ENCODE measurements around the gene GMIP. TPM values are rescaled to one million over a fixed set of nuclear protein-coding genes. Genes with fewer than 3 reads are reported as not detected.

GMIP gene
- total RNA-seq, 1 experiment from 2014 or later: 18.1 TPM

DNA sequence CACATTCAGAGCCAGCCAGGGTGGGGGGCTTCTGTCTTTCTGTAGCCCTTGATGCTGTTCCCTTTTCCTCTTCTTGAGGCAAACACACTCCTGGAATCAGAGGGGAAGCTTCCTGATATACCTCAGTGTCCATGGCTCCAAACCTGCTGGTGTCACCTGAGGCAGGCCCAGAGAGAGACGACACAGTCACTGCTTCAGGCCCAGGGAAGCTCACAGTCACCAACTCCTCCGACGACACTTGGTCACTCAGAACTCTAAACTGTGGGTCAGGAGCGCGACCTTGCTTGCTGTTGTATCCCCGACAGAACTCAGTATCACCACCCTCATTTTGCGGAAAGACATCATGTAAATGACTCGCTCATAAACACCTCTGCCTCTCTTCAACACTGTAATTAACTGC lies 18.9 kb upstream of the GMIP start:
- intact Hi-C loops (cut with micrococcal nuclease; ENCODE audit: unreplicated experiment) (loop anchor here (10.0 kb wide), 1 partner anchor 72 kb away; the partner anchor contains the start of gene ZNF14), in situ Hi-C loops (cut with HindIII; ENCODE audit: low pct_unique_long_range_greater_than_20kb, low sequenced_read_pairs) (no loop called here)
- DNase-seq (ENCODE audit: low read depth, low spot score) (no peak), ATAC-seq (no peak)
- Histone ChIP-seq H3K36me3 (ENCODE audit: control insufficient read depth, insufficient read depth, low read length) (peaks cover 5% of the 10 kb centered on the region; the same call in 1 of the 2 replicates), H3K9me3 (ENCODE audit: control insufficient read depth, insufficient read depth, low read depth, low read length) (no peaks in the 10 kb centered on the region), H3K27ac (ENCODE audit: low read length) (peak overlapping the region; percentile 74), H3K4me3 (ENCODE audit: low read depth in 2 of 2, low read length in 2 of 2) (peak overlapping the region; percentile 74 to 81), H3K27me3 (ENCODE audit: control insufficient read depth, insufficient read depth, low read length) (no peaks in the 10 kb centered on the region), H3K4me1 (ENCODE audit: control insufficient read depth, insufficient read depth, low read length) (peaks cover 10% of the 10 kb centered on the region)
- TF ChIP-seq SIN3A (IDR thresholded peaks at IDR 0.05; ENCODE audit: borderline replicate concordance, insufficient read depth, low read depth, low read length) (no peak), TCF7L2 (IDR thresholded peaks at IDR 0.05; ENCODE audit: low read depth, low read length) (no peak), POLR2AphosphoS5 (IDR thresholded peaks at IDR 0.05; ENCODE audit: low read depth, low read length) (no peak)
- TF ChIP-seq, protein P1, sequence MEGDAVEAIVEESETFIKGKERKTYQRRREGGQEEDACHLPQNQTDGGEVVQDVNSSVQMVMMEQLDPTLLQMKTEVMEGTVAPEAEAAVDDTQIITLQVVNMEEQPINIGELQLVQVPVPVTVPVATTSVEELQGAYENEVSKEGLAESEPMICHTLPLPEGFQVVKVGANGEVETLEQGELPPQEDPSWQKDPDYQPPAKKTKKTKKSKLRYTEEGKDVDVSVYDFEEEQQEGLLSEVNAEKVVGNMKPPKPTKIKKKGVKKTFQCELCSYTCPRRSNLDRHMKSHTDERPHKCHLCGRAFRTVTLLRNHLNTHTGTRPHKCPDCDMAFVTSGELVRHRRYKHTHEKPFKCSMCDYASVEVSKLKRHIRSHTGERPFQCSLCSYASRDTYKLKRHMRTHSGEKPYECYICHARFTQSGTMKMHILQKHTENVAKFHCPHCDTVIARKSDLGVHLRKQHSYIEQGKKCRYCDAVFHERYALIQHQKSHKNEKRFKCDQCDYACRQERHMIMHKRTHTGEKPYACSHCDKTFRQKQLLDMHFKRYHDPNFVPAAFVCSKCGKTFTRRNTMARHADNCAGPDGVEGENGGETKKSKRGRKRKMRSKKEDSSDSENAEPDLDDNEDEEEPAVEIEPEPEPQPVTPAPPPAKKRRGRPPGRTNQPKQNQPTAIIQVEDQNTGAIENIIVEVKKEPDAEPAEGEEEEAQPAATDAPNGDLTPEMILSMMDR (IDR thresholded peaks at IDR 0.05): no peak
- TF ChIP-seq, protein P2, sequence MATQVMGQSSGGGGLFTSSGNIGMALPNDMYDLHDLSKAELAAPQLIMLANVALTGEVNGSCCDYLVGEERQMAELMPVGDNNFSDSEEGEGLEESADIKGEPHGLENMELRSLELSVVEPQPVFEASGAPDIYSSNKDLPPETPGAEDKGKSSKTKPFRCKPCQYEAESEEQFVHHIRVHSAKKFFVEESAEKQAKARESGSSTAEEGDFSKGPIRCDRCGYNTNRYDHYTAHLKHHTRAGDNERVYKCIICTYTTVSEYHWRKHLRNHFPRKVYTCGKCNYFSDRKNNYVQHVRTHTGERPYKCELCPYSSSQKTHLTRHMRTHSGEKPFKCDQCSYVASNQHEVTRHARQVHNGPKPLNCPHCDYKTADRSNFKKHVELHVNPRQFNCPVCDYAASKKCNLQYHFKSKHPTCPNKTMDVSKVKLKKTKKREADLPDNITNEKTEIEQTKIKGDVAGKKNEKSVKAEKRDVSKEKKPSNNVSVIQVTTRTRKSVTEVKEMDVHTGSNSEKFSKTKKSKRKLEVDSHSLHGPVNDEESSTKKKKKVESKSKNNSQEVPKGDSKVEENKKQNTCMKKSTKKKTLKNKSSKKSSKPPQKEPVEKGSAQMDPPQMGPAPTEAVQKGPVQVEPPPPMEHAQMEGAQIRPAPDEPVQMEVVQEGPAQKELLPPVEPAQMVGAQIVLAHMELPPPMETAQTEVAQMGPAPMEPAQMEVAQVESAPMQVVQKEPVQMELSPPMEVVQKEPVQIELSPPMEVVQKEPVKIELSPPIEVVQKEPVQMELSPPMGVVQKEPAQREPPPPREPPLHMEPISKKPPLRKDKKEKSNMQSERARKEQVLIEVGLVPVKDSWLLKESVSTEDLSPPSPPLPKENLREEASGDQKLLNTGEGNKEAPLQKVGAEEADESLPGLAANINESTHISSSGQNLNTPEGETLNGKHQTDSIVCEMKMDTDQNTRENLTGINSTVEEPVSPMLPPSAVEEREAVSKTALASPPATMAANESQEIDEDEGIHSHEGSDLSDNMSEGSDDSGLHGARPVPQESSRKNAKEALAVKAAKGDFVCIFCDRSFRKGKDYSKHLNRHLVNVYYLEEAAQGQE (IDR thresholded peaks at IDR 0.05; ENCODE audit: insufficient read depth in 1 of 2, low read depth in 2 of 2, low read length in 1 of 2): no peak
- CTCF ChIA-PET: no interaction called here
- POLR2A ChIA-PET: no interaction called here
- BruUV-seq (replicated peaks): TSS peak; percentile 88

DNA sequence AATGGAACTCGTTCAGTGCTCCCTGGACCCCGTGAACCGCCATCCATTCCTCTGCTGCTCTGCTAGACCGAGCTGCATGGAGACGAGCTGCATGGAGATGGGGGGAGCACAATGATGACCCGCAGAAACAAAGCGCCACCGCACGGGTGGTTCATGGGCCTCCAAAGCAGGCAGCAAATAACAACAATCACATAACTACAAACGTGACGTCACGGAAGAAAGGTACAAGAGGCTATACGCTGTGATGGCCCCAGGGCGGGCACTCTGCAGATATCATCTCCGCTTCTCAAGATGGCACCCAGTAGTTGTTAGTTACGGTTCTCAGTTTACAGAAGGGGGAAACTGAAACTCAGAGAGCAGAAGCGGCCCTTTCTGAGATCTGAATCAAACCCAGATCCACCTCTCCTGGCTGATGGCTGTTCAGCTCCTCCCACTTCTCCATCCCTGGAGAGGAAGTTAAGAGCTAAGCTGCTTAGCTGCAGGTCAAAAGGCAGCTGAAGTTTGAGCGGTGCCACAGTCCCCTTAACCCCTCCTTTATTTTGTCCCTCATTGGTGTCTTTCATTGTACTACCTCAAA lies 18.3 kb upstream of the GMIP start:
- intact Hi-C loops (cut with micrococcal nuclease; ENCODE audit: unreplicated experiment) (loop anchor here (10.0 kb wide), 1 partner anchor 73 kb away; the partner anchor contains the start of gene ZNF14), in situ Hi-C loops (cut with HindIII; ENCODE audit: low pct_unique_long_range_greater_than_20kb, low sequenced_read_pairs) (no loop called here)
- no TSS peak for BruUV-seq (replicated peaks)
- ChIA-PET POLR2A (interaction anchor here (0.5 kb wide), 1 partner anchor 77 kb away, joined by 3 read pairs; no protein-coding TSS in a partner anchor), CTCF (no interaction called here)
- H3K4me1 ChIP-seq (ENCODE audit: control insufficient read depth, insufficient read depth, low read length): peaks cover 10% of the 10 kb centered on the region
- H3K27ac ChIP-seq (ENCODE audit: low read length): no peak overlapping the region
- H3K36me3 ChIP-seq (ENCODE audit: control insufficient read depth, insufficient read depth, low read length): peaks cover 5% of the 10 kb centered on the region; the same call in 1 of the 2 replicates
- ATAC-seq (no peak), DNase-seq (ENCODE audit: low read depth, low spot score) (no peak)
- no peaks in the 10 kb centered on the region for H3K9me3 ChIP-seq (ENCODE audit: control insufficient read depth, insufficient read depth, low read depth, low read length)
- H3K4me3 ChIP-seq (ENCODE audit: low read depth in 2 of 2, low read length in 2 of 2): peak overlapping the region; percentile 74 to 81
- no peak for TF ChIP-seq POLR2AphosphoS5 (IDR thresholded peaks at IDR 0.05; ENCODE audit: low read depth, low read length)
- TF ChIP-seq, protein P1 (IDR thresholded peaks at IDR 0.05): no peak
- TF ChIP-seq SIN3A (IDR thresholded peaks at IDR 0.05; ENCODE audit: borderline replicate concordance, insufficient read depth, low read depth, low read length): no peak
- TF ChIP-seq TCF7L2 (IDR thresholded peaks at IDR 0.05; ENCODE audit: low read depth, low read length): no peak
- H3K27me3 ChIP-seq (ENCODE audit: control insufficient read depth, insufficient read depth, low read length): no peaks in the 10 kb centered on the region

Data from Panc1 (cell line).